ENCODE results near the gene SIL1. TPM values are rescaled to one million over a fixed set of nuclear protein-coding genes. Genes with fewer than 3 reads are reported as not detected.
A peak's percentile ranks its signal among the peaks of the same experiment; 100 is the strongest.

The SIL1 gene
- total and polyA plus RNA-seq, 2 of the 8 experiments (the other 6 are each of a cell fraction or from before 2014, with no cell fraction given): 8.3 to 12.8 TPM

GRCh38 chr5:138964647-138965201 is 233.4 kb downstream of the SIL1 start:
- FAIRE-seq: no peak
- no peak for TF ChIP-seq TAF1 (IDR thresholded peaks at IDR 0.05; ENCODE audit: low read depth, low read length)
- TF ChIP-seq SP4 (IDR thresholded peaks at IDR 0.05; ENCODE audit: low read length): no peak
- TF ChIP-seq POLR2AphosphoS5 (IDR thresholded peaks at IDR 0.05; ENCODE audit: low read depth, low read length): no peak
- TF ChIP-seq USF2 (IDR thresholded peaks at IDR 0.05; ENCODE audit: low read length): no peak
- TF ChIP-seq SP2 (IDR thresholded peaks at IDR 0.05; ENCODE audit: low read length): no peak
- no peak for TF ChIP-seq E2F6 (IDR thresholded peaks at IDR 0.05)
- no peak for TF ChIP-seq CREB1 (IDR thresholded peaks at IDR 0.05)
- no peak for TF ChIP-seq SAP30 (IDR thresholded peaks at IDR 0.05; ENCODE audit: insufficient read depth, insufficient replicate concordance, low read length)
- TF ChIP-seq HDAC6 (IDR thresholded peaks at IDR 0.05; ENCODE audit: low read depth, low read length): no peak
- no peak for TF ChIP-seq TBP (IDR thresholded peaks at IDR 0.05; ENCODE audit: low read depth, low read length)
- TF ChIP-seq GABPA (IDR thresholded peaks at IDR 0.05; ENCODE audit: borderline replicate concordance, insufficient read depth, low read length): no peak
- TF ChIP-seq CBX5 (IDR thresholded peaks at IDR 0.05; ENCODE audit: low read depth, low read length): no peak

More at GRCh38 chr5:138964647-138965201, 233.4 kb downstream of the SIL1 start:
- Histone ChIP-seq H2AFZ (ENCODE audit: low read length) (no peak overlapping the region), H2BK20ac (ENCODE audit: low read length) (no peak overlapping the region), H2BK12ac (ENCODE audit: low read depth, low read length) (no peak overlapping the region; the same call in 1 of the 2 replicates), H3K9ac (replicated peaks in 1 of 4; ENCODE audit: extremely low read depth in 1 of 4, low read depth in 3 of 4, low read length in 3 of 4) (no peak overlapping the region), H4K8ac (ENCODE audit: extremely low read depth, insufficient read depth, low read length) (no peak overlapping the region), H2BK120ac (replicated peaks; ENCODE audit: low read depth, low read length) (no peak overlapping the region), H4K91ac (replicated peaks; ENCODE audit: insufficient read length, low read length) (peak overlapping the region; percentile 11), H3K4me1 (replicated peaks in 1 of 4; ENCODE audit: control insufficient read depth in 3 of 4, insufficient read depth in 4 of 4, low read length in 3 of 4) (peaks cover 0 to 15% (median 10%) of the 10 kb centered on the region in 4 experiments), H3K79me1 (ENCODE audit: low read depth, low read length) (no peaks in the 10 kb centered on the region), H3K23ac (ENCODE audit: insufficient read length) (no peak overlapping the region), H3K4ac (replicated peaks; ENCODE audit: insufficient read length, low read depth, low read length) (no peak overlapping the region), H3K9me3 (ENCODE audit: insufficient read depth in 2 of 2, low read depth in 1 of 2, low read length in 1 of 2) (no peaks in the 10 kb centered on the region), H3K79me2 (ENCODE audit: control insufficient read depth in 1 of 2, insufficient read depth in 2 of 2, low read length in 2 of 2) (no peaks in the 10 kb centered on the region), H2BK5ac (ENCODE audit: low read depth, low read length) (no peak overlapping the region), H3K18ac (ENCODE audit: extremely low read depth, low read length) (no peak overlapping the region), H3K27me3 (replicated peaks in 1 of 4; ENCODE audit: control insufficient read depth in 3 of 4, extremely low read depth in 1 of 4, insufficient read depth in 3 of 4, low read length in 3 of 4) (no peaks in the 10 kb centered on the region; a peak in 1 of 7 replicates), H2BK15ac (ENCODE audit: low read length) (no peak overlapping the region), H4K20me1 (replicated peaks in 1 of 2; ENCODE audit: control insufficient read depth in 1 of 2, insufficient read depth in 2 of 2, low read length in 2 of 2) (no peaks in the 10 kb centered on the region), H3K27ac (ENCODE audit: low read depth, low read length) (0 out of 2 replicates have a peak overlapping the region, but pooled peaks have one; percentile 31), H3K36me3 (ENCODE audit: control insufficient read depth in 2 of 4, insufficient read depth in 4 of 4, low read length in 3 of 4) (no peaks in the 10 kb centered on the region), H4K5ac (ENCODE audit: insufficient read length, low read depth, low read length) (no peak overlapping the region), H3K4me3 (ENCODE audit: extremely low read depth in 1 of 4, insufficient read depth in 2 of 4, low read depth in 3 of 4, low read length in 4 of 4) (no peak overlapping the region), H3K4me2 (ENCODE audit: insufficient read depth in 1 of 2, low read depth in 2 of 2, low read length in 2 of 2) (no peak overlapping the region), H3K14ac (ENCODE audit: insufficient read length) (no peak overlapping the region), H2AK5ac (ENCODE audit: low read depth, low read length) (no peak overlapping the region), H3K23me2 (ENCODE audit: low read depth, low read length) (no peaks in the 10 kb centered on the region), H3K56ac (replicated peaks; ENCODE audit: insufficient read length, low read depth, low read length) (no peak overlapping the region)
- ChIA-PET CTCF (ENCODE audit: partially characterized antibody) (interaction anchor here (1.3 to 4.8 kb wide), 5 partner anchors 10 to 324 kb away, joined by 4 to 39 read pairs (median 5); no protein-coding TSS in a partner anchor), POLR2A (ENCODE audit: partially characterized antibody) (interaction anchor here (0.8 to 1.6 kb wide), 3 partner anchors 9 to 395 kb away, joined by 3 read pairs; no protein-coding TSS in a partner anchor)
- WGBS, 2 experiments (ENCODE audit: extremely low coverage in 1 of 2, insufficient coverage in 1 of 2, insufficient read length in 1 of 2, insufficient replicate concordance in 2 of 2, low coverage in 1 of 2, low lambda C conversion rate in 2 of 2, missing lambda C conversion rate in 1 of 2): 78% methylated on average over 7 of the region's 7 CpGs; no CpG with 5 or more reads in 1 of the 2 experiments
- DNase-seq (ENCODE audit: low read depth in 1 of 2, low spot score in 2 of 2): no peak
